ENCODE results near the gene NPC1.
"Not testable (repeated sequence)": the region's sequence is repeated elsewhere in the genome, so short reads cannot be mapped to it uniquely, and the experiment has no call there.

Gene NPC1

GRCh38 chr18:23560186-23560585 lies 26.1 kb downstream of the NPC1 start:
- no peak for DNase-seq (ENCODE audit: low read depth)
- H3K4me3 ChIP-seq (ENCODE audit: low read length): no peak overlapping the region
- TF ChIP-seq CTCF (conservative IDR thresholded peaks at IDR 0.05; ENCODE audit: low read length): no peak

GRCh38 chr18:23557511-23557910 lies 28.8 kb downstream of the NPC1 start:
- not testable (repeated sequence) for DNase-seq (ENCODE audit: low read depth); H3K4me3 ChIP-seq (ENCODE audit: low read length)

GRCh38 chr18:23556145-23556780 lies 30.0 kb downstream of the NPC1 start:
- no peak for DNase-seq (ENCODE audit: low read depth)
- no peak for TF ChIP-seq CTCF (conservative IDR thresholded peaks at IDR 0.05; ENCODE audit: low read length)
- H3K4me3 ChIP-seq (ENCODE audit: low read length): no peak overlapping the region

- TF ChIP-seq CTCF (conservative IDR thresholded peaks at IDR 0.05; ENCODE audit: low read length): no peak
- no peak overlapping the region for H3K4me3 ChIP-seq (ENCODE audit: low read length)
- DNase-seq (ENCODE audit: low read depth): no peak
Measured at GRCh38 chr18:23553887-23554286, 32.4 kb downstream of the NPC1 start.

- H3K4me3 ChIP-seq (ENCODE audit: low read length): no peak overlapping the region
- TF ChIP-seq CTCF (conservative IDR thresholded peaks at IDR 0.05; ENCODE audit: low read length): no peak
- DNase-seq (ENCODE audit: low read depth): no peak
Measured at GRCh38 chr18:23552505-23552904, 33.8 kb downstream of the NPC1 start.

- no peak overlapping the region for H3K4me3 ChIP-seq (ENCODE audit: low read length)
- no peak for TF ChIP-seq CTCF (conservative IDR thresholded peaks at IDR 0.05; ENCODE audit: low read length)
- no peak for DNase-seq (ENCODE audit: low read depth)
Measured at GRCh38 chr18:23551978-23552377, 34.3 kb downstream of the NPC1 start.

GRCh38 chr18:23550898-23551297 lies 35.4 kb downstream of the NPC1 start:
- no peak for TF ChIP-seq CTCF (conservative IDR thresholded peaks at IDR 0.05; ENCODE audit: low read length)
- H3K4me3 ChIP-seq (ENCODE audit: low read length): no peak overlapping the region
- no peak for DNase-seq (ENCODE audit: low read depth)

- TF ChIP-seq CTCF (conservative IDR thresholded peaks at IDR 0.05; ENCODE audit: low read length): no peak
- no peak overlapping the region for H3K4me3 ChIP-seq (ENCODE audit: low read length)
- no peak for DNase-seq (ENCODE audit: low read depth)
Measured at GRCh38 chr18:23548719-23549118, 37.6 kb downstream of the NPC1 start.
